GM12801 (cell line): ENCODE results near the gene SPNS1.

ENCODE experiments used
- TF ChIP-seq, protein P1 (sequence below): IDR thresholded peaks from one replicate; pipeline ENCODE4 v1.5.1; 2011; ENCODE audit warnings: control low read depth; ENCODE audit not compliant: insufficient read length; ENCODE audit errors: extremely low read depth

SPNS1 gene

DNA sequence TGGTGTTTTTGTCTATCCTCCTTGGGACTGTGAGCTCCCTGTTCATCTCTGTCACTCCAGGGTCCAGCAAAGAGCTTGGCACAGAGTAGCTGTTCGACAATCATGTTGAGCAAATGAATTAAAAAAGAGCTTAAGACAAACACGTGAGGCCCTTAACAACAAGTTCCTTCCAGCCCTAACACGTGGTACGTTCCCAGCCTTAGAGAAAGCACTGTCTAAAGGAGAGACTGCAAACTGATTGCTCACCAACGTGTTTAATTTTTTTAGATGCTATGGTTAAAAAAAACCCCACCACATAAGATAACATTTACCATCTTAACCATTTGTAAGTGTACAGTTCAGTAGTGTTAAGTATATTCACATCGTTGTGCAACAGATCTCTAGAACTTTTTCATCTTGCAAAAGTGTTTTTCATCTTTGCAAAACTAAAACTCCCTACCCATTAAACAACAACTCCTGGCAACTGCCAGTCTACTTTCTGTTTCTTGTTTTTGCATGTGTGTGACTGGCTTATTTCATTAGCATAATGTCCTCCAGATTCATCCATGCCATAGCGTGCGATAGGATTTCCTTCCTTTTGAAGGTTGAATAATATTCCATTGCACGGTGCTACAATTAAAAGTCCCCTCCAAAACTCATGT, 38.5 kb downstream of the SPNS1 start:
- TF ChIP-seq, protein P1, sequence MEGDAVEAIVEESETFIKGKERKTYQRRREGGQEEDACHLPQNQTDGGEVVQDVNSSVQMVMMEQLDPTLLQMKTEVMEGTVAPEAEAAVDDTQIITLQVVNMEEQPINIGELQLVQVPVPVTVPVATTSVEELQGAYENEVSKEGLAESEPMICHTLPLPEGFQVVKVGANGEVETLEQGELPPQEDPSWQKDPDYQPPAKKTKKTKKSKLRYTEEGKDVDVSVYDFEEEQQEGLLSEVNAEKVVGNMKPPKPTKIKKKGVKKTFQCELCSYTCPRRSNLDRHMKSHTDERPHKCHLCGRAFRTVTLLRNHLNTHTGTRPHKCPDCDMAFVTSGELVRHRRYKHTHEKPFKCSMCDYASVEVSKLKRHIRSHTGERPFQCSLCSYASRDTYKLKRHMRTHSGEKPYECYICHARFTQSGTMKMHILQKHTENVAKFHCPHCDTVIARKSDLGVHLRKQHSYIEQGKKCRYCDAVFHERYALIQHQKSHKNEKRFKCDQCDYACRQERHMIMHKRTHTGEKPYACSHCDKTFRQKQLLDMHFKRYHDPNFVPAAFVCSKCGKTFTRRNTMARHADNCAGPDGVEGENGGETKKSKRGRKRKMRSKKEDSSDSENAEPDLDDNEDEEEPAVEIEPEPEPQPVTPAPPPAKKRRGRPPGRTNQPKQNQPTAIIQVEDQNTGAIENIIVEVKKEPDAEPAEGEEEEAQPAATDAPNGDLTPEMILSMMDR: no peak

GRCh38 chr16:29014561-29015069, 40.0 kb downstream of the SPNS1 start:
- TF ChIP-seq, protein P1: no peak

- TF ChIP-seq, protein P1: no peak
Observed at GRCh38 chr16:29022196-29022595, 47.6 kb downstream of the SPNS1 start.

DNA sequence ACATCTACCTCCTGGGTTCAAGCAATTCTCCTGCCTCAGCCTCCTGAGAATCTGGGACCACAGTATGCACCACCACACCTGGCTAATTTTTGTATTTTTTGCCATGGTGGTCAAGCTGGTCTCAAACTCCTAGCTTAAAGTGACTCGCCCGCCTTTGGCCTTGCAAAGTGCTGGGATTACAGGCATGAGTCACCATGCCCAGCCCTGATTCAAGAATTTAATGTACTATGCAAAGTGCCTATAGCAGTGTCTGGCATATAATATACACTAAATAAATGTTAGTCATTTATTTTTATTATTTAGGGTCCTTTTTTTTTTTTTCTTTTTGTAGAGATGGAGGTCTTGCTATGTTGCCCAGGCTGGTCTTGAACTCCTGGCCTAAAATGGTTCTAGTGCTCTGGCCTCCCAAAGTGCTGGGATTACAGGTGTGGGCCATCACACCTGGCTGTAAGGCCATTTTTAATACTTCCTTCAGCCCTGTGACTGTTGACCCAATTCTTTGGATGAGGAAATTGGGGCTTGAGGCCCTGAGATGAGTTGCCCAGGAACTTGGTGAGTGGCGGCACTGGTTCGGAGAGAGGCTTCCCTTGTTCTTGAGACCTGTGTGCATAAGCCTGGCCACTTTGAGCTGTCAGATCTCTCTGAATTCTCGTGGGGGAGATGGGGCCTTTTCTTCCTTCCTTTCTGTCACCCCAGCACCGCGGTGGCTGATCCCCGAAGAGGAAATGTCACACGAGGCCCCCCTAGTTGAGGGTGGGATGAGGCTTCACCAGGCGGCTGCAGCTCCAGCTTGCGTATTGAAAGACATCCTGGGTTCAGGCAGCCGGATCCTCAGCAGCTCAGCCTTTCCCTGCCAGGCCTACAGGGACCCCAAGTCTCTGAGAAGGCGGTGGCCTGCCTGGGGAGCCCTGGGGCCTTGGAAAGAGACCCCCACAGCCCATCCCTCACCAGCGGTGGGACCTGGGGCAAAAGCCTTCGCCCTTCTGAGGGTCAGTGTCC, 49.0 kb downstream of the SPNS1 start:
- TF ChIP-seq, protein P1: no peak

- TF ChIP-seq, protein P1: no peak
Observed at GRCh38 chr16:29024278-29024677, 49.7 kb downstream of the SPNS1 start.

- TF ChIP-seq, protein P1: no peak
Observed at GRCh38 chr16:29025218-29025617, 50.6 kb downstream of the SPNS1 start.

DNA sequence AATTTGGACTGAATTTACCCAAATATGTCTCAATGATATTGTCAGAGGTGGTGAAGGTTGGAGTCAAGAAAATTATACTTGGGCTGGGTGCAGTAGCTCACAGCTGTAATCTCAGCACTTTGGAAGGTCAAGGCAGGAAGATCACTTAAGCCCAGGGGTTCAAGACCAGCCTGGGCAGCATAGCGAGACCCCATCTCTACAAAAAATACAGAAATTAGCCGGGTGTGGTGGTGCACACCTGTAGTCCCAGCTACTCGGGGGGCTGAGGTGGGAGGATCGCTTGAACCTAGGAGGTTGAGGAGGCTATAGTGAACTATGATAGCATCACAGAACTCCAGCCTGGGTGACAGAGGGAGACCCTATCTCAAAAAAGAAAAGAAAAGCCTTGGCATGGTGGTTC, 51.2 kb downstream of the SPNS1 start:
- TF ChIP-seq, protein P1: no peak
